Smooth muscle cell (in vitro differentiated cells): ENCODE results near the gene GSE1. TPM values are rescaled to one million over a fixed set of nuclear protein-coding genes. Genes with fewer than 3 reads are reported as not detected.

Experiments
- DNase-seq: peaks from one replicate; lab custom pipeline; 2025; ENCODE audit not compliant: unreplicated experiment; lab: John Stamatoyannopoulos, UW
- H2AFZ ChIP-seq: fragments of 200-600 bp; sonication (generic); 2 replicates; pipeline ENCODE4 v1.6.0; 2016; ENCODE audit warnings: antibody characterized with exemption, low read depth, mild to moderate bottlenecking
- H3F3A ChIP-seq: fragments of 200-600 bp; sonication (generic); 2 replicates; pipeline ENCODE4 v1.6.0; 2017; ENCODE audit warnings: antibody characterized with exemption, low read depth
- H3K27ac ChIP-seq: fragments of 200-600 bp; sonication (generic); 2 replicates; pipeline ENCODE4 v1.5.1; 2016; ENCODE audit warnings: low read depth, mild to moderate bottlenecking
- H3K27me3 ChIP-seq: fragments of 200-600 bp; sonication (generic); 2 replicates; pipeline ENCODE4 v1.6.1; 2016; ENCODE audit warnings: low read depth, mild to moderate bottlenecking
- H3K36me3 ChIP-seq: fragments of 200-600 bp; sonication (generic); 2 replicates; pipeline ENCODE4 v1.5.1; 2016; ENCODE audit warnings: low read depth
- H3K4me1 ChIP-seq: fragments of 200-600 bp; sonication (generic); 2 replicates; pipeline ENCODE4 v1.5.1; 2016; ENCODE audit warnings: low read depth
- H3K4me2 ChIP-seq: fragments of 200-600 bp; sonication (generic); 2 replicates; pipeline ENCODE4 v1.6.0; 2016; ENCODE audit warnings: mild to moderate bottlenecking
- H3K4me3 ChIP-seq: fragments of 200-600 bp; sonication (generic); 2 replicates; pipeline ENCODE4 v1.5.1; 2016; ENCODE audit warnings: mild to moderate bottlenecking
- H3K79me2 ChIP-seq: fragments of 200-600 bp; sonication (generic); 2 replicates; pipeline ENCODE4 v1.6.0; 2016; ENCODE audit warnings: low read depth, mild to moderate bottlenecking
- H3K9ac ChIP-seq: fragments of 200-600 bp; sonication (generic); 2 replicates; pipeline ENCODE4 v1.6.0; 2016; ENCODE audit warnings: low read depth
- H3K9me3 ChIP-seq: fragments of 200-600 bp; sonication (generic); replicated peaks from 2 replicates; pipeline ENCODE4 v1.5.1; 2016; ENCODE audit warnings: low read depth
- H4K20me1 ChIP-seq: fragments of 200-600 bp; sonication (generic); 2 replicates; pipeline ENCODE4 v1.6.0; 2016; ENCODE audit warnings: low read depth
- CTCF ChIP-seq: fragments of 200-600 bp; sonication (generic); IDR thresholded peaks from 2 replicates; pipeline ENCODE4 v1.5.1; 2017; ENCODE audit warnings: borderline replicate concordance, mild to moderate bottlenecking, antibody characterized with exemption; ENCODE audit not compliant: insufficient read depth, poor library complexity, severe bottlenecking
- WGBS: methylation state at CpG from one replicate; pipeline ENCODE4 v1.1.7; 2016; ENCODE audit warnings: low lambda C conversion rate; 5-methylcytosine and 5-hydroxymethylcytosine counted together
- polyA plus RNA-seq: library from polyadenylated mRNA; unstranded; fragments of >200 nt; fragmentation: Nextera tagmentation; extraction: Ambion mirVana; gene quantifications from 2 replicates; pipeline ENCODE4 v1.2.1, GENCODE V29; 2016
- total RNA-seq: library from RNA; depleted of rRNA; stranded (reverse); fragments of >200 nt; gene quantifications from 2 replicates; pipeline ENCODE4 v1.2.3, GENCODE V29; 2014

The GSE1 gene
- total and polyA plus RNA-seq, 2 experiments from 2014 or later: 13.6 to 27.7 TPM

GRCh38 chr16:85712801-85713200 is 99.7 kb downstream of the GSE1 start:
- no peak overlapping the region for H3K4me2 ChIP-seq
- H3K27ac ChIP-seq: no peak overlapping the region
- H3K79me2 ChIP-seq: no peaks in the 10 kb centered on the region
- no peaks in the 10 kb centered on the region for H3F3A ChIP-seq
- H4K20me1 ChIP-seq: no peaks in the 10 kb centered on the region
- no peak for DNase-seq
- H3K36me3 ChIP-seq: no peaks in the 10 kb centered on the region
- no peak overlapping the region for H3K4me3 ChIP-seq
- H2AFZ ChIP-seq: no peak overlapping the region
- no peak for TF ChIP-seq CTCF
- H3K4me1 ChIP-seq: peaks cover 12% of the 10 kb centered on the region
- H3K9me3 ChIP-seq: no peaks in the 10 kb centered on the region
- no peak overlapping the region for H3K9ac ChIP-seq
- 73% methylated on average over 9 of the region's 9 CpGs for WGBS
- no peaks in the 10 kb centered on the region for H3K27me3 ChIP-seq

- H3K4me3 ChIP-seq: no peak overlapping the region
- H3K4me1 ChIP-seq: peaks cover 12% of the 10 kb centered on the region
- H3K36me3 ChIP-seq: no peaks in the 10 kb centered on the region
- WGBS: 39% methylated on average over 22 of the region's 22 CpGs
- H3K9ac ChIP-seq: no peak overlapping the region
- no peaks in the 10 kb centered on the region for H3K79me2 ChIP-seq
- no peaks in the 10 kb centered on the region for H3F3A ChIP-seq
- H3K27ac ChIP-seq: no peak overlapping the region
- no peaks in the 10 kb centered on the region for H3K9me3 ChIP-seq
- H2AFZ ChIP-seq: peak overlapping the region; percentile 81
- H4K20me1 ChIP-seq: no peaks in the 10 kb centered on the region
- peak overlapping the region; percentile 82 for H3K4me2 ChIP-seq
- no peak for DNase-seq
- H3K27me3 ChIP-seq: no peaks in the 10 kb centered on the region
- TF ChIP-seq CTCF: no peak
Observed at GRCh38 chr16:85715169-85716021, 102.3 kb downstream of the GSE1 start.

- Histone ChIP-seq H3K9me3 (no peaks in the 10 kb centered on the region), H3K27ac (no peak overlapping the region), H2AFZ (peak overlapping the region; percentile 81), H3K79me2 (no peaks in the 10 kb centered on the region), H4K20me1 (no peaks in the 10 kb centered on the region), H3F3A (no peaks in the 10 kb centered on the region), H3K4me2 (peak overlapping the region; percentile 82), H3K4me3 (no peak overlapping the region), H3K9ac (no peak overlapping the region), H3K4me1 (peaks cover 12% of the 10 kb centered on the region), H3K27me3 (no peaks in the 10 kb centered on the region), H3K36me3 (no peaks in the 10 kb centered on the region)
- no peak for TF ChIP-seq CTCF
- 22% methylated on average over 9 of the region's 9 CpGs for WGBS
- no peak for DNase-seq
Observed at GRCh38 chr16:85716022-85716679, 103.0 kb downstream of the GSE1 start.
